SK-N-SH (cell line): Measurements from ENCODE around the gene KCTD17. TPM values are rescaled to one million over a fixed set of nuclear protein-coding genes. Genes with fewer than 3 reads are reported as not detected.

Experiments used
- CTCF ChIA-PET: fragments of 300-600, 350-600 bp; formaldehyde crosslinking; extraction: SDS; loops from one replicate; lab custom pipeline; 2021; lab: Yijun Ruan, JAX
- POLR2A ChIA-PET: fragments of 350-600 bp; sonication (Branson Sonifier 250); formaldehyde crosslinking; extraction: SDS; loops from one replicate; lab custom pipeline; 2020; ENCODE audit warnings: antibody characterized with exemption, inconsistent platforms; lab: Yijun Ruan, JAX
- DNase-seq: peaks from one replicate; pipeline ENCODE4 v3.0.0; 2012
- H2AFZ ChIP-seq: fragments of 200-600 bp; sonication (generic); 2 replicates; pipeline ENCODE4 v1.8.1; 2016; ENCODE audit warnings: antibody characterized with exemption, mild to moderate bottlenecking, low read depth
- H3F3A ChIP-seq: fragments of 200-600 bp; sonication (generic); replicated peaks from 2 replicates; pipeline ENCODE3; 2016; ENCODE audit warnings: antibody characterized with exemption, mild to moderate bottlenecking; ENCODE audit not compliant: insufficient read depth
- H3K27ac ChIP-seq, 2 experiments: fragments of 200-500 bp in 1 of 2; fragments of 200-600 bp in 1 of 2; sonication (Bioruptor generic) in 1 of 2; sonication (generic), shearing (Covaris generic) in 1 of 2; 2 replicates each; pipeline versions ENCODE4 v1.5.1 to v1.6.1; 2014 to 2016; ENCODE audit warnings: low read depth in 2 of 2, inconsistent platforms in 1 of 2, low read length in 1 of 2, mild to moderate bottlenecking in 1 of 2, mixed read lengths in 1 of 2
- H3K27me3 ChIP-seq: fragments of 200-600 bp; sonication (generic), shearing (Covaris generic); 2 replicates; pipeline ENCODE4 v1.6.1; 2016; ENCODE audit warnings: mixed run types; ENCODE audit not compliant: insufficient read depth
- H3K36me3 ChIP-seq, 2 experiments: fragments of 200-500 bp in 1 of 2; fragments of 200-600 bp in 1 of 2; sonication (Bioruptor generic) in 1 of 2; sonication (generic) in 1 of 2; replicated peaks in 1 of 2; 2 replicates each; pipeline versions ENCODE3 to v1.5.1; 2014 to 2016; ENCODE audit warnings: low read length in 1 of 2, mild to moderate bottlenecking in 1 of 2; ENCODE audit not compliant: insufficient read depth in 2 of 2, control insufficient read depth in 1 of 2
- H3K4me1 ChIP-seq, 2 experiments: fragments of 200-500 bp in 1 of 2; fragments of 200-600 bp in 1 of 2; sonication (Bioruptor generic) in 1 of 2; sonication (generic), shearing (Covaris generic) in 1 of 2; 2 replicates each; pipeline versions ENCODE4 v1.5.1 to v1.6.1; 2014 to 2016; ENCODE audit warnings: low read depth in 1 of 2, low read length in 1 of 2, mixed run types in 1 of 2; ENCODE audit not compliant: insufficient read depth in 2 of 2, control insufficient read depth in 1 of 2
- H3K4me2 ChIP-seq: fragments of 200-600 bp; sonication (generic), shearing (Covaris generic); 2 replicates; pipeline ENCODE4 v1.6.1; 2017; ENCODE audit warnings: mixed run types
- H3K4me3 ChIP-seq, 2 experiments: fragments of 200-500 bp in 1 of 2; fragments of 200-600 bp in 1 of 2; sonication (Bioruptor generic) in 1 of 2; sonication (generic), shearing (Covaris generic) in 1 of 2; 2 replicates each; pipeline versions ENCODE4 v1.5.1 to v1.8.1; 2014 to 2016; ENCODE audit warnings: low read depth in 2 of 2, inconsistent platforms in 1 of 2, low read length in 1 of 2, mild to moderate bottlenecking in 1 of 2, mixed read lengths in 1 of 2, moderate library complexity in 1 of 2
- H3K79me2 ChIP-seq: fragments of 200-600 bp; sonication (generic); 2 replicates; pipeline ENCODE4 v1.8.1; 2017; ENCODE audit warnings: mild to moderate bottlenecking; ENCODE audit not compliant: insufficient read depth
- H3K9ac ChIP-seq: fragments of 200-600 bp; sonication (generic); 2 replicates; pipeline ENCODE4 v1.6.1; 2017; ENCODE audit warnings: mixed run types
- H3K9me2 ChIP-seq: fragments of 200-600 bp; sonication (generic); 2 replicates; pipeline ENCODE4 v1.6.1; 2017; ENCODE audit warnings: mixed run types
- H3K9me3 ChIP-seq: fragments of 200-600 bp; sonication (generic); 2 replicates; pipeline ENCODE4 v1.6.1; 2017; ENCODE audit warnings: mixed run types, mild to moderate bottlenecking, moderate library complexity
- H4K20me1 ChIP-seq: fragments of 200-600 bp; sonication (generic); 2 replicates; pipeline ENCODE4 v1.6.1; 2017; ENCODE audit warnings: mild to moderate bottlenecking, mixed run types; ENCODE audit not compliant: insufficient read depth
- CHD2 ChIP-seq: fragments of 150-350 bp; IDR thresholded peaks from 2 replicates; pipeline ENCODE4 v1.6.1; 2018; ENCODE audit warnings: low read length; ENCODE audit not compliant: partially characterized antibody
- FOXJ3 ChIP-seq: sonication (generic); formaldehyde crosslinking; IDR thresholded peaks from 2 replicates; pipeline ENCODE4 v1.5.1; 2020; ENCODE audit warnings: mild to moderate bottlenecking, missing genetic modification reagents
- FOXM1 ChIP-seq: IDR thresholded peaks from 2 replicates; pipeline ENCODE4 v1.4.0; 2012; ENCODE audit warnings: low read depth, mild to moderate bottlenecking
- NFIC ChIP-seq: IDR thresholded peaks from 2 replicates; pipeline ENCODE4 v1.4.0; 2012; ENCODE audit warnings: borderline replicate concordance
- RAD21 ChIP-seq: IDR thresholded peaks from 2 replicates; pipeline ENCODE4 v1.6.1; 2012; ENCODE audit warnings: mild to moderate bottlenecking, low read length
- RCOR1 ChIP-seq: fragments of 150-350 bp; IDR thresholded peaks from 2 replicates; pipeline ENCODE4 v1.6.1; 2017; ENCODE audit warnings: antibody characterized with exemption, low read length
- SIN3A ChIP-seq: IDR thresholded peaks from 2 replicates; pipeline ENCODE4 v1.6.1; 2012; ENCODE audit warnings: low read depth, mild to moderate bottlenecking, low read length, moderate library complexity, borderline replicate concordance
- TAF1 ChIP-seq: IDR thresholded peaks from 2 replicates; pipeline ENCODE4 v1.6.1; 2012; ENCODE audit warnings: low read depth, mild to moderate bottlenecking, low read length, moderate library complexity, borderline replicate concordance
- TEAD4 ChIP-seq: IDR thresholded peaks from 2 replicates; pipeline ENCODE4 v1.4.0; 2012; ENCODE audit warnings: mild to moderate bottlenecking, borderline replicate concordance; ENCODE audit not compliant: insufficient read depth
- YY1 ChIP-seq: IDR thresholded peaks from 2 replicates; pipeline ENCODE4 v1.4.0; 2012; ENCODE audit warnings: low read depth, mild to moderate bottlenecking
- WGBS: methylation state at CpG from one replicate; pipeline ENCODE4 v1.1.6; 2017; ENCODE audit warnings: low lambda C conversion rate; 5-methylcytosine and 5-hydroxymethylcytosine counted together
- polyA plus RNA-seq, 3 experiments: library from polyadenylated mRNA; depleted of rRNA; stranded (reverse); fragments of >200 nt; gene quantifications; 2 replicates each; pipeline ENCODE4 v1.2.3, GENCODE V29; 2012
- TF ChIP-seq, protein P1 (sequence below): fragments of 150-350 bp; IDR thresholded peaks from 2 replicates; pipeline ENCODE4 v1.6.1; 2016; ENCODE audit warnings: mild to moderate bottlenecking, low read depth, low read length
- TF ChIP-seq, protein P2 (sequence below): fragments of 200-600 bp; sonication (generic); IDR thresholded peaks from 2 replicates; pipeline ENCODE4 v1.6.1; 2017; ENCODE audit warnings: antibody characterized with exemption, mild to moderate bottlenecking, moderate library complexity
- TF ChIP-seq, protein P3 (sequence below): IDR thresholded peaks from 2 replicates; pipeline ENCODE4 v1.4.0; 2012; ENCODE audit warnings: low read depth, borderline replicate concordance

The KCTD17 gene
- polyA plus RNA-seq, 1 of the 3 experiments (the other 2 are of a cell fraction) = 57.8 TPM

DNA sequence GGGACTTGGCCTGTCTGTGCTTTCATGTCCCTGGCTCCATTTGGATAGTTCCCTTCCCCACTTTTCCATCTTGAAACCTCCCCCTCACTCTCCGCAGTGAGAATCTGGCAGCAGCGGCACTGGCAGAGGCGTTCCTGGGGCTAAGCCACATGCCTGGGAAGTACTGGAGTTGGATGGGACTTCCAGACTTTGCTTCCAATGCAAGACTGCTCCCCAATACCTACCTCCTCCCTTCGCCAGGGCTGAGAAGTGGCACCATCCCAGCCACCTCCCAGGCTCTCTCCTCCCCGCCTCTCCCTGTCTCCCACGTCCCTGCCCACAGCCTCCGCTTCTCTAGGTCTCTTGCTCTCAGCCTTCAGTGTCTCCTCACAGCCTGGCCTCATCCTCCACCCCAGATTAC, 48.9 kb upstream of the KCTD17 start:
- Histone ChIP-seq H3F3A (no peaks in the 10 kb centered on the region), H3K9me3 (no peaks in the 10 kb centered on the region), H3K27me3 (peaks cover 11% of the 10 kb centered on the region; the same call in 1 of the 2 replicates), H3K9me2 (no peaks in the 10 kb centered on the region), H3K9ac (no peak overlapping the region), H3K4me2 (no peak overlapping the region), H3K4me1 (no peaks in the 10 kb centered on the region), H3K27ac (no peak overlapping the region), H3K79me2 (no peaks in the 10 kb centered on the region), H3K4me3 (no peak overlapping the region), H4K20me1 (no peaks in the 10 kb centered on the region), H2AFZ (no peak overlapping the region), H3K36me3 (no peaks in the 10 kb centered on the region)
- ChIA-PET POLR2A (no interaction called here), CTCF (interaction anchor here (0.6 kb wide), 1 partner anchor 24 kb away, joined by 3 read pairs; no protein-coding TSS in a partner anchor)
- WGBS = 74% methylated on average over 7 of the region's 7 CpGs
- no peak for DNase-seq
- no peak for TF ChIP-seq FOXJ3 (CRISPR knock-in tag)
- no peak for TF ChIP-seq YY1
- TF ChIP-seq RAD21 = no peak
- TF ChIP-seq NFIC = no peak
- no peak for TF ChIP-seq RCOR1
- no peak for TF ChIP-seq SIN3A
- TF ChIP-seq CHD2 = no peak
- TF ChIP-seq, protein P1, sequence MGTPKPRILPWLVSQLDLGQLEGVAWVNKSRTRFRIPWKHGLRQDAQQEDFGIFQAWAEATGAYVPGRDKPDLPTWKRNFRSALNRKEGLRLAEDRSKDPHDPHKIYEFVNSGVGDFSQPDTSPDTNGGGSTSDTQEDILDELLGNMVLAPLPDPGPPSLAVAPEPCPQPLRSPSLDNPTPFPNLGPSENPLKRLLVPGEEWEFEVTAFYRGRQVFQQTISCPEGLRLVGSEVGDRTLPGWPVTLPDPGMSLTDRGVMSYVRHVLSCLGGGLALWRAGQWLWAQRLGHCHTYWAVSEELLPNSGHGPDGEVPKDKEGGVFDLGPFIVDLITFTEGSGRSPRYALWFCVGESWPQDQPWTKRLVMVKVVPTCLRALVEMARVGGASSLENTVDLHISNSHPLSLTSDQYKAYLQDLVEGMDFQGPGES = no peak
- TF ChIP-seq, protein P2, sequence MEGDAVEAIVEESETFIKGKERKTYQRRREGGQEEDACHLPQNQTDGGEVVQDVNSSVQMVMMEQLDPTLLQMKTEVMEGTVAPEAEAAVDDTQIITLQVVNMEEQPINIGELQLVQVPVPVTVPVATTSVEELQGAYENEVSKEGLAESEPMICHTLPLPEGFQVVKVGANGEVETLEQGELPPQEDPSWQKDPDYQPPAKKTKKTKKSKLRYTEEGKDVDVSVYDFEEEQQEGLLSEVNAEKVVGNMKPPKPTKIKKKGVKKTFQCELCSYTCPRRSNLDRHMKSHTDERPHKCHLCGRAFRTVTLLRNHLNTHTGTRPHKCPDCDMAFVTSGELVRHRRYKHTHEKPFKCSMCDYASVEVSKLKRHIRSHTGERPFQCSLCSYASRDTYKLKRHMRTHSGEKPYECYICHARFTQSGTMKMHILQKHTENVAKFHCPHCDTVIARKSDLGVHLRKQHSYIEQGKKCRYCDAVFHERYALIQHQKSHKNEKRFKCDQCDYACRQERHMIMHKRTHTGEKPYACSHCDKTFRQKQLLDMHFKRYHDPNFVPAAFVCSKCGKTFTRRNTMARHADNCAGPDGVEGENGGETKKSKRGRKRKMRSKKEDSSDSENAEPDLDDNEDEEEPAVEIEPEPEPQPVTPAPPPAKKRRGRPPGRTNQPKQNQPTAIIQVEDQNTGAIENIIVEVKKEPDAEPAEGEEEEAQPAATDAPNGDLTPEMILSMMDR = no peak
- TF ChIP-seq TAF1 = no peak
- TF ChIP-seq TEAD4 = no peak
- TF ChIP-seq FOXM1 = no peak
- TF ChIP-seq, protein P3, sequence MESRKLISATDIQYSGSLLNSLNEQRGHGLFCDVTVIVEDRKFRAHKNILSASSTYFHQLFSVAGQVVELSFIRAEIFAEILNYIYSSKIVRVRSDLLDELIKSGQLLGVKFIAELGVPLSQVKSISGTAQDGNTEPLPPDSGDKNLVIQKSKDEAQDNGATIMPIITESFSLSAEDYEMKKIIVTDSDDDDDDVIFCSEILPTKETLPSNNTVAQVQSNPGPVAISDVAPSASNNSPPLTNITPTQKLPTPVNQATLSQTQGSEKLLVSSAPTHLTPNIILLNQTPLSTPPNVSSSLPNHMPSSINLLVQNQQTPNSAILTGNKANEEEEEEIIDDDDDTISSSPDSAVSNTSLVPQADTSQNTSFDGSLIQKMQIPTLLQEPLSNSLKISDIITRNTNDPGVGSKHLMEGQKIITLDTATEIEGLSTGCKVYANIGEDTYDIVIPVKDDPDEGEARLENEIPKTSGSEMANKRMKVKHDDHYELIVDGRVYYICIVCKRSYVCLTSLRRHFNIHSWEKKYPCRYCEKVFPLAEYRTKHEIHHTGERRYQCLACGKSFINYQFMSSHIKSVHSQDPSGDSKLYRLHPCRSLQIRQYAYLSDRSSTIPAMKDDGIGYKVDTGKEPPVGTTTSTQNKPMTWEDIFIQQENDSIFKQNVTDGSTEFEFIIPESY = no peak

DNA sequence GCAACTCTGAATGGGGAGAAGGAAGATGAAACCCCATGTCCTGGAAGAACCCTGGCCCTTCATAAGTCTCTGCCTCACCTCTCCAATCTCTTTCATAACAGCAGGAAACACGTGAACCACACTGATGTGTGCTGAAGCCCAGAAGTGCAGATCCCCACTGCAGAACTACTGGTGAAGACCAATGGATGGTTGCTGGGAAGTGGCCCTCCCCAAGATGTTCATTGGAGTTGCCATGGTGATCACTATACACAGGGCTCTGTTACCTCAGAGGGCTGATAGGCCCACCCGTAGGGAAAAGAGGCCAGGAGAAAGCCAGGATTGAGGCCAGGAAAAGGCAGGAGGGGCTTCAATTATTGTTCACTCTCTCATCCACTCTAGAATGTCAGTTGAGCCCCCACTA, 43.9 kb upstream of the KCTD17 start:
- Histone ChIP-seq H3K27me3 (peaks cover 8% of the 10 kb centered on the region; the same call in 1 of the 2 replicates), H2AFZ (no peak overlapping the region), H3K9me3 (no peaks in the 10 kb centered on the region), H4K20me1 (no peaks in the 10 kb centered on the region), H3K4me2 (no peak overlapping the region), H3K9me2 (no peaks in the 10 kb centered on the region), H3K27ac (no peak overlapping the region), H3K4me3 (no peak overlapping the region), H3K36me3 (no peaks in the 10 kb centered on the region), H3K4me1 (no peaks in the 10 kb centered on the region), H3K9ac (no peak overlapping the region), H3F3A (no peaks in the 10 kb centered on the region), H3K79me2 (no peaks in the 10 kb centered on the region)
- TF ChIP-seq TAF1 (no peak), YY1 (no peak)
- ChIA-PET POLR2A (no interaction called here), CTCF (interaction anchor here (1.2 kb wide), 1 partner anchor 30 kb away, joined by 4 read pairs; no protein-coding TSS in a partner anchor)
- no peak for DNase-seq
- WGBS = 34% methylated on average over 2 of the region's 2 CpGs
